ENCODE results near the gene RPP30.

Gene RPP30

DNA sequence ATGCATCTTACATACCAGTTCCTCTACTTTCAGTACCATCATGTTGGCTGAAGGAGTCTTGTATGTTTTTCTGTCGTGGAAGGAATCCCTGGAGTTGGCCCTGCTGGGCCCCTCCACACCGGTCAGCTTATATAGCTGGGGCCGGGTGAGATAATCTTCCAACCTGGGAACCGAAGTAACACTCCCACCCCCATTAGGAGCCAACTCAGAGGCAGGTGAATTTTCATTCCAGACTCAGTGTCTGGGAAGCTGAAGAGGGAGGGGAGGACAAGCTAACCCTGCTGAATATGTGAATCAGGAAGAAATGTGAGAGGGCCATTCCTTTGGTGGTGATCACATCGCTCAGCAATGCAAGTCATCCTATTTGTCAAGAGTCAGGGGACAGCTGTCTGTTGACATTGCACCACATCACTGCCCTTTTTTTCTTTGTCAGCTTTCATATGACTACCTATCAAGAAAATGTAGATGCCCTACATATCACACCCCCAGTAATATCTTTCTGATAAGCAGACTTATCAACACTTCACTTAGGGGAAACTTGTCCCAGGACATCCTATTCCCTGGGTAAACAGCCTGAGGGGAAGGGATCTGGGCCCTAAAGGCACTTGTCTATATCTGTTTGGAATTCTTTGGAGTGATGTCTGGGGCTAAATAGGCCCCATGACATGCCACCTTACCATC, 49.4 kb downstream of the RPP30 start, which contains the start of gene ANKRD1:
TSS of gene ANKRD1 (minus strand) at position 102 of the 681 bp plus-strand sequence. CDS start at position 42, 60 bp downstream.
- DNase-seq (ENCODE audit: low read depth), result no peak
- TF ChIP-seq, protein P1, sequence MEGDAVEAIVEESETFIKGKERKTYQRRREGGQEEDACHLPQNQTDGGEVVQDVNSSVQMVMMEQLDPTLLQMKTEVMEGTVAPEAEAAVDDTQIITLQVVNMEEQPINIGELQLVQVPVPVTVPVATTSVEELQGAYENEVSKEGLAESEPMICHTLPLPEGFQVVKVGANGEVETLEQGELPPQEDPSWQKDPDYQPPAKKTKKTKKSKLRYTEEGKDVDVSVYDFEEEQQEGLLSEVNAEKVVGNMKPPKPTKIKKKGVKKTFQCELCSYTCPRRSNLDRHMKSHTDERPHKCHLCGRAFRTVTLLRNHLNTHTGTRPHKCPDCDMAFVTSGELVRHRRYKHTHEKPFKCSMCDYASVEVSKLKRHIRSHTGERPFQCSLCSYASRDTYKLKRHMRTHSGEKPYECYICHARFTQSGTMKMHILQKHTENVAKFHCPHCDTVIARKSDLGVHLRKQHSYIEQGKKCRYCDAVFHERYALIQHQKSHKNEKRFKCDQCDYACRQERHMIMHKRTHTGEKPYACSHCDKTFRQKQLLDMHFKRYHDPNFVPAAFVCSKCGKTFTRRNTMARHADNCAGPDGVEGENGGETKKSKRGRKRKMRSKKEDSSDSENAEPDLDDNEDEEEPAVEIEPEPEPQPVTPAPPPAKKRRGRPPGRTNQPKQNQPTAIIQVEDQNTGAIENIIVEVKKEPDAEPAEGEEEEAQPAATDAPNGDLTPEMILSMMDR (IDR thresholded peaks at IDR 0.05; ENCODE audit: insufficient read depth, low read depth, low read length, missing control alignments), result no peak
- H3K4me3 ChIP-seq (ENCODE audit: low read depth, low read length), result no peak within 1 kb of the TSS

DNA sequence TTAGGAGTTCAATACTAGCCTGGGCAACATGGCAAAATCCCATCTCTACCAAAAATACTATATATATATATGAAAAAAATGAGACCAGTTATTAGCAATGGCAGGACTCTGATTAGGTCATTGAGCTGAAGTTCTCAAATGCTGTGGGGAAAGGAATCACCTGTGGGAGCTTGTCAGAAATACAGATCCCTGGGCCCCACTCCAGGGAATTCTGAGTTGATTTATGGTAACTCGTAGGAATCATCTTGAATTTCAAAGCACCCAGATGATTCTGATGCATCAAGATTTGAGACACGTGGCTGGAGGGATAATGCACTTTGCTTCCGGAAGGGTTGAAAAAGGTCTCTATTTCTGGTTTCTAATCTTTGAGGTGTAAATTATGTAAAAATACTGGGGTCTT, 50.1 kb downstream of the RPP30 start:
- DNase-seq (ENCODE audit: low read depth), result no peak
- no peak overlapping the region for H3K4me3 ChIP-seq (ENCODE audit: low read depth, low read length)
- TF ChIP-seq, protein P1 (IDR thresholded peaks at IDR 0.05; ENCODE audit: insufficient read depth, low read depth, low read length, missing control alignments), result no peak

DNA sequence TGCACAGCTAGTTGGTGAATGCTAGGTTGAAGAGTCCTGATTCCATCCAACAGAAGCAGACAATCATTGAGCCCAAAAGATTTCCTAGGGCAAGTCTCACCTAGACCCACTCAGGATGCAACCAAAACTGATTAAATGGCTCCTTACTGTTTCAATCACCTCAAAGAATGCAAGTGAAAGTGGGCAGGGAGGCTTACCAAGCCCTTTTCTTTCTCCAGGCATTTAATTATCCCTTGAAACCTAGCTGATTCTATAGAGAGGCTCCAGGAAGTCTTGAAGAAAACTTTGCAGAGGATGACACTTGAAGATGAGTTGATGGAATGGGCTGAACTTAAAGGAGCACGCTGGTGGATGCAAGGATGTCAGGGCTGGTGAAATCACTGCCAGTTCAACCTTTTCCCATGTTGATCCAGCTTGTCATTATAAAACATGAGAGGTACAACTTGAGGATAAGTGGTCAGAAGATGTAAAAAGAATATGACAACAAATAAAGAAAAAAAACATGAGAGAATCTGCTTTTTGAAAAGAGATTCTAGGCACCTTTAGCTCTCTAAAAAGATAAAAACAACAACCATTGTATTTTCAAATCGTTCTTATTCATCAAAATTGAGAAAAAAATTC, 51.4 kb downstream of the RPP30 start:
- TF ChIP-seq, protein P1 (IDR thresholded peaks at IDR 0.05; ENCODE audit: insufficient read depth, low read depth, low read length, missing control alignments), result no peak
- DNase-seq (ENCODE audit: low read depth), result no peak
- no peak overlapping the region for H3K4me3 ChIP-seq (ENCODE audit: low read depth, low read length)

DNA sequence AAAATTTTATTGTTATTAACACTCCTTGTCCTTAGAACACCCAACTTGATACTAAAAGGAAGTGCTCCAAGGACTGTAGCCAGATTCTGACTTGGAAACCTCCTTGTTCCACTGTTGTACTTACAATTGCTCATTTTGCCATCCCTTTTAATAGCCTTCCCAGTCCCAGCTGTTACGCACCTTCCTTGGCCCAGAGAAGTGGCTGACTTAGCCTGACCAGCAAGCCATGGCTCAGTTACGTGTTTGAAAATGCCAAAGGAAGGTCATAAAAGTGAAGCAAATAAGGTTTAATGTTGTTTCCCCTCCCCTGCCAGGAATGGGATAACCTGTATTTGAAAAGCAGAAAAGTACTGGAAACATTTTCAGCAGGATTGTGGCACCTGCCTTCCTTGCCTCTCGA, 52.8 kb downstream of the RPP30 start:
- no peak overlapping the region for H3K4me3 ChIP-seq (ENCODE audit: low read depth, low read length)
- TF ChIP-seq, protein P1 (IDR thresholded peaks at IDR 0.05; ENCODE audit: insufficient read depth, low read depth, low read length, missing control alignments), result no peak
- DNase-seq (ENCODE audit: low read depth), result no peak

DNA sequence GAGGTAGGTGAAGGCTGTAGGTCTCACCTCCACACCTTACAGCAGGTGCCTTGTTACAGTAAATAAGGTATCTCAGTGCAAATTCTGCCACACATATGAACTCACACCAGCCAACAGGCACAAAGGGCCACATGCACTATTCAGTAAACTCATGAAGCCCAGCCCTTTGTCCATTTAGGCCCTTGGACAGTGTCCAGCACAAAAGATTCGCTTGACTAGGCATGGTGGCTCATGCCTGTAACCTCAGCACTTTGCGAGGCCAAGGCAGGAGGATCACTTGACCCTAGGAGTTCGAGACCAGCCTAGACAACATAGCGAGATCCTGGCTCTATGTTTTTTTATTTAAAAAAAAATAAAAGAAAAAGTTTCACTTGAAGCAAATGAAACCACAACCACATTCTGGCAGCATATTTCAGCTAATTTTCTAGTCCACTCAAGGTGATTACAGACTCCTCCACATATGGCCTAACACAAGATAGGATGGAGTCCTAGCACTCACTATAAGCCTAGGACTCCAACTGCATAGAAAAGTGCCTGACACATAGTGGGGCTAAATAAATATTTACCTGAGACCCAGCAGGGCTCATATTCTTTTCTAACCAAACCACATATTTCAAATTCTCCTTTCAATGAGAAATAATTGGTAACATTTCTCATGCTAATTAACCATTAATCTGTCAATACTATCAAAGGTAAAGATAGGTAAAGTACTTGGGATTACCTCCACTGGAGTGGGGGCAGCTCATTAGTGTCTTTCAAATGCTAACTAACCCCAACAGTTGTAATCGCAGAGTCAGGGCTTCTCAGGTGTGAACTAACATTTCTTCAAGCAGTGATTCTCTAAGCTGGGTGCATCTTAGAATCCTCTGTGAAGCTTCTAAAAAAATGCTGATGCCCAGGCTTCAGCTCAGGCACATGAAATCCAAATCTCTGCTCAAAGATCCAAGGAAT, 53.6 kb downstream of the RPP30 start:
- TF ChIP-seq, protein P1 (IDR thresholded peaks at IDR 0.05; ENCODE audit: insufficient read depth, low read depth, low read length, missing control alignments), result no peak
- no peak for DNase-seq (ENCODE audit: low read depth)
- no peak overlapping the region for H3K4me3 ChIP-seq (ENCODE audit: low read depth, low read length)

GRCh38 chr10:90927293-90927692, 55.5 kb downstream of the RPP30 start:
- no peak for DNase-seq (ENCODE audit: low read depth)
- H3K4me3 ChIP-seq (ENCODE audit: low read depth, low read length), result no peak overlapping the region
- TF ChIP-seq, protein P1 (IDR thresholded peaks at IDR 0.05; ENCODE audit: insufficient read depth, low read depth, low read length, missing control alignments), result no peak
